HepG2 (cell line): ENCODE measurements around the gene ARFGEF2. TPM values are rescaled to one million over a fixed set of nuclear protein-coding genes. Genes with fewer than 3 reads are reported as not detected.

Experiments
- ATF7 ChIP-seq, 2 experiments: fragments of 450-650 bp in 1 of 2; sonication (generic) in 1 of 2; formaldehyde crosslinking in 1 of 2; IDR thresholded peaks; 2 replicates each; pipeline versions ENCODE4 v1.4.0 to v1.6.1; 2016 to 2020; ENCODE audit warnings: antibody characterized with exemption in 1 of 2, mild to moderate bottlenecking in 1 of 2, missing genetic modification reagents in 1 of 2
- GFI1 ChIP-seq: sonication (generic); formaldehyde crosslinking; IDR thresholded peaks from 2 replicates; pipeline ENCODE4 v1.5.0; 2020; ENCODE audit warnings: missing genetic modification reagents, mild to moderate bottlenecking, borderline replicate concordance
- IKZF1 ChIP-seq: fragments of 450-650 bp; IDR thresholded peaks from 2 replicates; pipeline ENCODE4 v1.7.1; 2016
- IKZF5 ChIP-seq: IDR thresholded peaks from 2 replicates; pipeline ENCODE4 v1.6.1; 2018; ENCODE audit warnings: missing genetic modification reagents, mild to moderate bottlenecking, missing compliant biosample characterization
- JUNB ChIP-seq: sonication (generic); formaldehyde crosslinking; IDR thresholded peaks from 2 replicates; pipeline ENCODE4 v1.8.0; 2022; ENCODE audit warnings: missing genetic modification reagents, mild to moderate bottlenecking, borderline replicate concordance
- MED13 ChIP-seq: sonication (generic); formaldehyde crosslinking; IDR thresholded peaks from 2 replicates; pipeline ENCODE4 v1.5.0; 2020; ENCODE audit warnings: missing genetic modification reagents
- MLLT10 ChIP-seq: sonication (generic); formaldehyde crosslinking; IDR thresholded peaks from 2 replicates; pipeline ENCODE4 v1.4.0; 2020; ENCODE audit warnings: missing genetic modification reagents
- MLX ChIP-seq: IDR thresholded peaks from 2 replicates; pipeline ENCODE4 v1.6.1; 2016
- NCOA1 ChIP-seq: sonication (generic); formaldehyde crosslinking; IDR thresholded peaks from 2 replicates; pipeline ENCODE4 v1.9.0; 2021; ENCODE audit warnings: missing genetic modification reagents
- PCBP1 ChIP-seq: fragments of 200-400 bp; formaldehyde crosslinking; IDR thresholded peaks from 2 replicates; pipeline ENCODE4 v1.6.1; 2017; ENCODE audit warnings: mild to moderate bottlenecking, low read depth, low read length, borderline replicate concordance
- PHB2 ChIP-seq: fragments of 450-650 bp; IDR thresholded peaks from 2 replicates; pipeline ENCODE4 v1.6.1; 2018; ENCODE audit not compliant: partially characterized antibody
- POLR2G ChIP-seq: fragments of 200-400 bp; formaldehyde crosslinking; IDR thresholded peaks from 2 replicates; pipeline ENCODE4 v1.6.1; 2018; ENCODE audit warnings: mild to moderate bottlenecking, low read depth, low read length, moderate library complexity
- RFXAP ChIP-seq: sonication (generic); formaldehyde crosslinking; IDR thresholded peaks from 2 replicates; pipeline ENCODE4 v1.4.0; 2020; ENCODE audit warnings: missing genetic modification reagents, borderline replicate concordance
- RNF219 ChIP-seq: sonication (generic); formaldehyde crosslinking; IDR thresholded peaks from 2 replicates; pipeline ENCODE4 v1.5.0; 2020; ENCODE audit warnings: mild to moderate bottlenecking, missing genetic modification reagents
- TBX2 ChIP-seq: sonication (generic); formaldehyde crosslinking; IDR thresholded peaks from 2 replicates; pipeline ENCODE4 v1.5.0; 2020; ENCODE audit warnings: missing genetic modification reagents, mild to moderate bottlenecking, borderline replicate concordance
- ZMYM2 ChIP-seq: sonication (generic); formaldehyde crosslinking; IDR thresholded peaks from 2 replicates; pipeline ENCODE4 v1.8.0; 2022; ENCODE audit warnings: mild to moderate bottlenecking, missing genetic modification reagents
- ZNF263 ChIP-seq: sonication (generic); formaldehyde crosslinking; IDR thresholded peaks from 2 replicates; pipeline ENCODE4 v1.4.0; 2020; ENCODE audit warnings: missing genetic modification reagents
- ZNF44 ChIP-seq: sonication (generic); formaldehyde crosslinking; IDR thresholded peaks from 2 replicates; pipeline ENCODE4 v1.5.1; 2020; ENCODE audit warnings: mild to moderate bottlenecking, missing genetic modification reagents
- ZNF557 ChIP-seq: sonication (generic); formaldehyde crosslinking; IDR thresholded peaks from 2 replicates; pipeline ENCODE4 v1.4.0; 2020; ENCODE audit warnings: missing genetic modification reagents
- ZNF589 ChIP-seq: sonication (generic); formaldehyde crosslinking; conservative IDR thresholded peaks from 2 replicates; pipeline ENCODE4 v1.8.0; 2022; ENCODE audit warnings: mild to moderate bottlenecking, moderate library complexity, missing genetic modification reagents
- ZNF605 ChIP-seq: sonication (generic); formaldehyde crosslinking; IDR thresholded peaks from 2 replicates; pipeline ENCODE4 v1.8.0; 2022; ENCODE audit warnings: mild to moderate bottlenecking, missing genetic modification reagents
- ZNF639 ChIP-seq: conservative IDR thresholded peaks from 2 replicates; pipeline ENCODE4 v1.6.1; 2018; ENCODE audit warnings: missing genetic modification reagents
- ZSCAN9 ChIP-seq: IDR thresholded peaks from 2 replicates; pipeline ENCODE4 v1.6.1; 2016; ENCODE audit warnings: borderline replicate concordance
- polyA plus RNA-seq, 8 experiments: library from polyadenylated mRNA; depleted of rRNA in 3 of 8; stranded (reverse) in 7 of 8; unstranded in 1 of 8; fragments of >200 nt; fragmentation: Illumina TruSeq in 4 of 8; extraction: Trizol in 4 of 8; gene quantifications; 2 replicates each; pipeline versions ENCODE4 v1.2.1 to v1.2.3, GENCODE V29; 2011 to 2016; ENCODE audit warnings: low read depth in 4 of 8, missing spikeins in 1 of 8, mixed read lengths in 1 of 8; ENCODE audit not compliant: insufficient read depth in 1 of 8
- total RNA-seq, 5 experiments: library from RNA; depleted of rRNA; stranded (reverse); fragments of >200 nt; fragmentation: Illumina TruSeq; extraction: Trizol; gene quantifications; 2 replicates each; pipeline ENCODE4 v1.2.3, GENCODE V29; 2016; ENCODE audit warnings: low read depth in 1 of 5

Gene ARFGEF2
- total and polyA plus RNA-seq, 2 of the 13 experiments (the other 11 are each of a cell fraction or from before 2014, with no cell fraction given), result 44.0 to 60.8 TPM

GRCh38 chr20:48920527-48921167, 864 bp upstream of the ARFGEF2 start (continued):
- TF ChIP-seq RNF219 (CRISPR knock-in tag) (peak; percentile 81; the same call in 1 of the 2 replicates), TBX2 (CRISPR knock-in tag) (no peak), PHB2 (peak; percentile 71), ZNF44 (CRISPR knock-in tag) (no peak), ZNF263 (CRISPR knock-in tag) (no peak), NCOA1 (CRISPR knock-in tag) (no peak), MED13 (CRISPR knock-in tag) (no peak), JUNB (CRISPR knock-in tag) (peak; percentile 66), PCBP1 (0 out of 2 replicates have a peak, but pooled peaks have one; percentile 35), ZNF589 (peak; percentile 79), MLLT10 (CRISPR knock-in tag) (no peak), IKZF1 (peak; percentile 98; the same call in 1 of the 2 replicates), IKZF5 (CRISPR knock-in tag) (0 out of 2 replicates have a peak, but pooled peaks have one; percentile 10), ATF7 (IDR thresholded peaks at IDR 0.05) (peak; percentile 54; the same call in 1 of the 2 replicates), ATF7 (CRISPR knock-in tag; IDR thresholded peaks at IDR 0.05) (no peak), ZSCAN9 (CRISPR knock-in tag) (0 out of 2 replicates have a peak, but pooled peaks have one; percentile 1), POLR2G (no peak), GFI1 (CRISPR knock-in tag) (0 out of 2 replicates have a peak, but pooled peaks have one; percentile 35), RFXAP (CRISPR knock-in tag) (no peak; the same call in 1 of the 2 replicates), ZNF557 (CRISPR knock-in tag) (0 out of 2 replicates have a peak, but pooled peaks have one; percentile 23), ZMYM2 (no peak), MLX (CRISPR knock-in tag) (no peak), ZNF605 (CRISPR knock-in tag) (no peak; the same call in 1 of the 2 replicates), ZNF639 (CRISPR knock-in tag) (no peak)
